GM13976 (cell line): ENCODE results near the gene FIGN.

Experiments
- DNase-seq: peaks from one replicate; pipeline ENCODE4 v3.0.0; 2012; ENCODE audit warnings: low spot score
- CTCF ChIP-seq: IDR thresholded peaks from 2 replicates; pipeline ENCODE4 v1.5.1; 2012; ENCODE audit warnings: borderline replicate concordance, mild to moderate bottlenecking; ENCODE audit not compliant: insufficient read depth; ENCODE audit errors: extremely low read depth, missing control alignments, control extremely low read depth
- in situ Hi-C: fragments of 300-500 bp; cut with MboI; formaldehyde crosslinking; loops from one replicate; pipeline ENCODE4 v1.12.0; 2022; ENCODE audit warnings: low sequenced_read_pairs, mixed read lengths, inconsistent platforms; ENCODE audit not compliant: unreplicated experiment

Gene FIGN

DNA sequence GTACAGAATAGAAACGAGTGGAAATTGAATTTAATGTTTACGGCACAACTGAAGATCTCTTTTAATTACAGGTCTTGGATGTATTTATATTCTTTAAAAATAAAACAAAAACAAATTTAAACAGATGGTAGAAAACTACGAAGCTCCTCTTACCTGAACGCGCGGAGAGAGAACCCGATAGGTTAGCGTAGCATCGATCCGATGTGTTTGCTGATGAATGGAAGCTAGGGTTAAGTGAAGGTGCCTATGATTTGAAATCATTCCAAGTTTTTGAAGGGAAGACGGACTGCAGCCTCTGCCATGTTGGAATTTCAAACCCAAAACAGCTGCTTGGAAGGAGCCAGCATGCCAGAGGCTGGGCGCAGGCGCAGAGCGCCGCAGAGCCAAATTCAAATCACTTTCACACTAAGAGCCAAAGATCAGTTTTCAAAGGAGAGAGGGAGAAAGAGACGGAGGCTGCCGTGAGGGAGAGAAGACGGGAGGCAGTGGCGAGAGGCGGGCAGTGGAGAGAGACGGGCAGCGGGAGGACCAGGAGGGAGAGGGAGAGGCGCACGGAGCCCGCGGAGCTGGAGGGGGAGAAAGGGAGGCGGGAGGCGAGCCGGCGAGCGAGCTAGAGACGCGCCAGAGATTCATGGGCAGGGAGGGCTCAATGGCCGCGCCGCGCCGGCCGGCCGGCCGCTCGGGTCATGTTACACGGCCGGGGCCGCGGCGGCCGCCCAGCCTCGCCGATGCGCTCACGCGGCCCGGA is at the start of gene FIGN:
TSS of gene FIGN (minus strand) at position 324 of the 748 bp plus-strand sequence. CDS start 1,081 bp downstream, outside the sequence.
- peak; percentile 18 for DNase-seq
- in situ Hi-C loops = no loop called here

GRCh38 chr2:163785162-163785561 is 49.4 kb upstream of the FIGN start:
- no peak for TF ChIP-seq CTCF
- DNase-seq = no peak
- in situ Hi-C loops = no loop called here

More for the DNA sequence above, at the start of gene FIGN:
- no peak for TF ChIP-seq CTCF

GRCh38 chr2:163779970-163780597 is 44.3 kb upstream of the FIGN start:
- no peak for DNase-seq
- in situ Hi-C loops = no loop called here
- no peak for TF ChIP-seq CTCF

GRCh38 chr2:163778045-163778781 is 42.4 kb upstream of the FIGN start:
- in situ Hi-C loops = no loop called here
- DNase-seq = no peak

GRCh38 chr2:163775304-163775703 is 39.5 kb upstream of the FIGN start:
- in situ Hi-C loops = no loop called here
- no peak for TF ChIP-seq CTCF
- no peak for DNase-seq

More at GRCh38 chr2:163778045-163778781, 42.4 kb upstream of the FIGN start:
- TF ChIP-seq CTCF = no peak

GRCh38 chr2:163774862-163775261 is 39.1 kb upstream of the FIGN start:
- no peak for DNase-seq

More at GRCh38 chr2:163774862-163775261, 39.1 kb upstream of the FIGN start:
- TF ChIP-seq CTCF = no peak
- in situ Hi-C loops = no loop called here
